Measurements from ENCODE around the gene BTBD17. TPM values are rescaled to one million over a fixed set of nuclear protein-coding genes. Genes with fewer than 3 reads are reported as not detected.

BTBD17 gene
- total RNA-seq, 2 donors from 2014 or later, result 0.22 TPM; not detected in 1

GRCh38 chr17:74351552-74352210 is 10.0 kb downstream of the BTBD17 start:
- DNase-seq, result no peak
- Histone ChIP-seq H3K9ac (ENCODE audit: low read depth in 2 of 2, low read length in 2 of 2) (no peak overlapping the region), H3K9me3 (no peaks in the 10 kb centered on the region), H3K27ac (no peak overlapping the region), H3K36me3 (no peaks in the 10 kb centered on the region), H3K27me3 (peaks cover 38% of the 10 kb centered on the region), H3K4me3 (no peak overlapping the region), H3K4me1 (no peaks in the 10 kb centered on the region)
- TF ChIP-seq CTCF (IDR thresholded peaks at IDR 0.05), result no peak
- intact Hi-C loops (cut with DNase I), result no loop called here

- intact Hi-C loops (cut with DNase I), result no loop called here
- H3K36me3 ChIP-seq, result no peaks in the 10 kb centered on the region
- H3K4me1 ChIP-seq, result no peaks in the 10 kb centered on the region
- no peak overlapping the region for H3K9ac ChIP-seq (ENCODE audit: low read depth in 2 of 2, low read length in 2 of 2)
- no peak for TF ChIP-seq CTCF (IDR thresholded peaks at IDR 0.05)
- H3K27ac ChIP-seq, result no peak overlapping the region
- DNase-seq, result no peak
- no peak overlapping the region for H3K4me3 ChIP-seq
- H3K27me3 ChIP-seq, result peaks cover 28% of the 10 kb centered on the region
- no peaks in the 10 kb centered on the region for H3K9me3 ChIP-seq
Observed at GRCh38 chr17:74350486-74350885, 11.2 kb downstream of the BTBD17 start.

DNA sequence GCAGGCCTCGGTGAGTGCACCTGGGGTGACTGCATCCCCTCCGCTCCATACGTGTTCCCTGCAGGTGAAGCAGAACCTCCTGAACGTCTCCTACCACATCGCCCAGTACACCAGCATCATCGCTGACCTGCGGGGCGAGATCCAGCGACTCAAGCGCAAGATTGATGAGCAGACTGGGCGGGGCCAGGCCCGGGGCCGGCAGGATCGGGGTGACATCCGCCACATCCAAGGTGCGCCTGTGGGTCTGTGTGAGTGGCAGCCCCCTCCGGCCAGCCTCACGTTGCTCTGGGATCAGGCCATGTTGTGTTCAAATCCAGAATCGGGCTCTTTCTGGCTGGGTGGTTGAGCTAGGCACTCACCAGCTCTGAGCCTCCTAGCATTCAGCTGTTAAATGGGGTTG is 12.5 kb downstream of the BTBD17 start:
- Histone ChIP-seq H3K36me3 (no peaks in the 10 kb centered on the region), H3K4me1 (no peaks in the 10 kb centered on the region), H3K9me3 (no peaks in the 10 kb centered on the region), H3K27me3 (peaks cover 16% of the 10 kb centered on the region), H3K4me3 (no peak overlapping the region), H3K27ac (no peak overlapping the region), H3K9ac (ENCODE audit: low read depth in 2 of 2, low read length in 2 of 2) (no peak overlapping the region)
- no peak for DNase-seq
- TF ChIP-seq CTCF (IDR thresholded peaks at IDR 0.05), result no peak
- intact Hi-C loops (cut with DNase I), result no loop called here

DNA sequence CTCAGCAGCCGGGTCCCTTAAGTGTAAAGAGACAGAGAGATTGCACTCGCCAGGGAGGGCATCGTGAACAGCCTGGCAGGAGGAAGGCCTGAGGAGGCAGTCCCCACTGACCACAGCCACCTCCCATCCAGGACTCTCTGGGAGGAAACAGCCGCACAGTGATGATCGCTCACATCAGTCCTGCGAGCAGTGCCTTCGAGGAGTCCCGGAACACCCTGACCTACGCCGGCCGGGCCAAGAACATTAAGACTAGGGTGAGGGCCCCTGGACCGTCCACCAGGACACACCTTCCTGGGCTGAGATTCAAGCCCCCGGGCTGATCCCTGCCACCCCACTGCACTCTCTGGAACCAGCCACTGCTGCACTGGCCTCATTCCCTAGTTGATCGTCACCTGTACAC is 14.0 kb downstream of the BTBD17 start:
- H3K27me3 ChIP-seq, result peaks cover 13% of the 10 kb centered on the region
- H3K27ac ChIP-seq, result no peak overlapping the region

DNA sequence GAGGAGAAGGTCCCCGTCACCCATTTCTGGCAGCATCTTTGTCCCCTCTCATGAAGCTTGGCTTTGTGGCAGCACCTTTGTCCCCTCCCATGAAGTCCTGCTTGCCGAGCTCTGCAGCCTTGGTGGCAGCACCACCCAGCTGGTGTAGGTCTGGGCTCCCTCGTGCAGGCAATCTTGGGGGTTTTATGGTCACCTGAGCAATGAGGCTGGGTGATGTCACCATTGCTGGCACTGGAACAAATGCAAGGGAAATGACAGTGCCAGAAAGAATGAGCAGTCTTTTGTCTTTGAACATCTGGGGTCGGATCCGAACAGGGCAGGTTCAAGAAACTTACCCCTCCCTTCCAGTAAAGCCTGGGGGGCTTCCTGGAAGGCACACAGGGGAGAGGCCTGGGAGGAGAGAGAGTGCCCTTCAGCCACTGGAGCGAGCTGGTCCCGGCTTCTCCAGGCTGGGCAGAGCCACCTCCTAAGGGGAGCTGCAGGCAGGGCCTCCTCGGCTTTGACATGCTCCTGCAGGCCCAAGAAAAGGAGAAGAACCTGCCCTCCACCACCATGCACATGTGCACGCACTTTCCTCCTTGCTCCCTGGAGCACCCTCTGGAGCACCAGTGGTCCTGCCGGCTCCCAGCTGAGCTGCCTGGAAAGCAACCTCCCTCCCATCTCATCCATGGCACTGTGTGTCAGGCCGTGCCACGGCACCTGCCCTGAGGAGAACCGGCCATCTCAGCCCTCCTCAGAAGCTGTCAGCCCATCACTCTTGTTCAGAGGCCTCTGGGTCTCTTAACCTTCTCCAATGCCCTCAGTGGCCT is 16.0 kb downstream of the BTBD17 start:
- Histone ChIP-seq H3K9me3 (no peaks in the 10 kb centered on the region), H3K36me3 (no peaks in the 10 kb centered on the region), H3K27ac (no peak overlapping the region), H3K4me3 (no peak overlapping the region), H3K4me1 (no peaks in the 10 kb centered on the region), H3K27me3 (no peaks in the 10 kb centered on the region), H3K9ac (ENCODE audit: low read depth in 2 of 2, low read length in 2 of 2) (no peak overlapping the region)
- no peak for DNase-seq
- TF ChIP-seq CTCF (IDR thresholded peaks at IDR 0.05), result no peak
- intact Hi-C loops (cut with DNase I), result no loop called here

More for the DNA sequence above, 14.0 kb downstream of the BTBD17 start:
- no peak overlapping the region for H3K4me3 ChIP-seq
- no peaks in the 10 kb centered on the region for H3K36me3 ChIP-seq
- H3K9ac ChIP-seq (ENCODE audit: low read depth in 2 of 2, low read length in 2 of 2), result no peak overlapping the region
- no peaks in the 10 kb centered on the region for H3K9me3 ChIP-seq
- no peak for TF ChIP-seq CTCF (IDR thresholded peaks at IDR 0.05)
- no peaks in the 10 kb centered on the region for H3K4me1 ChIP-seq
- intact Hi-C loops (cut with DNase I), result no loop called here
- no peak for DNase-seq

All from colonic mucosa (tissue), 4 donors.